Activated CD8-positive, alpha-beta memory T cell treated with anti-CD3 and anti-CD28 coated beads, Interleukin-2, amount 50 U/mL, for 1 hour (primary cell): ENCODE data around the gene PCGF6.
"Not testable (repeated sequence)": the region's sequence is repeated elsewhere in the genome, so short reads cannot be mapped to it uniquely, and the experiment has no call there.

ENCODE experiments used
- DNase-seq: peaks from one replicate; pipeline ENCODE4 v3.0.0-alpha.2; 2020; ENCODE audit errors: extremely low read depth

Gene PCGF6

DNA sequence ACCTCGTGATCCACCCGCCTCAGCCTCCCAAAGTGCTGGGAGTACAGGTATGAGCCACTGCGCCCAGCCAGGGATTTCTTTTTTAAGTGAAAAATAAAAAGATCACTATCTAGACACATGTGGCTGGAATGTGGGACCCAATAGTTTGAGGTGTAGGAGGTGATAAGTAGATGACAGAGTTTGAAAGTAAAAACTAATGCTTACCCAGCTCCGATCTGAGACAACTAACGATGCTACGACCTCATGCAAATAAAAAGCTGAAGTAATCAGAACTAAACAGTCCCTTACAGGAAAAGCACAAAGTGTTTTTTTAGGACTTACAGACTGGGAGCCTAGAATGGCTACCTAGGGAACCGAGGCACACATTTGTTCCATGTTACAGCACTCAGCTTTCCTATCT is 23.0 kb downstream of the PCGF6 start:
- DNase-seq, result no peak

DNA sequence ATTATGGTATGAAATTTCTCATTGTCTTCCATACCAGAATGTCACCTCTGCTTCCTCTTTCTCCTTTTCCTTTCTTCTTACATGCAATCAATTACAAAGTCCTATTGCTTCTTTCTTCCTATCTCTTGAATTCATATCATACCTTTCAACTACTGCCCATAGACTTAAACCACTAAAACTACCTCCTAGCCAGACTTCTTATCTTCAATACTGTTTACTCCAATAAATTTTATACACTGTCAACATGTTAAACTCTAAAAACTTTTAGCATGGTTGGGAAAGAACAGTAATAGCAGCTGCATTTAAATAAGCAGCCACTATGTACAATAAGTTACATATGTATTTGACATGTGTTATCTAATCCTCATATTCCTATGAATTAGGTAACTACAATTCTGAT is 34.9 kb downstream of the PCGF6 start:
- DNase-seq, result no peak

GRCh38 chr10:103310197-103310596 is 40.7 kb downstream of the PCGF6 start:
- DNase-seq, result no peak

DNA sequence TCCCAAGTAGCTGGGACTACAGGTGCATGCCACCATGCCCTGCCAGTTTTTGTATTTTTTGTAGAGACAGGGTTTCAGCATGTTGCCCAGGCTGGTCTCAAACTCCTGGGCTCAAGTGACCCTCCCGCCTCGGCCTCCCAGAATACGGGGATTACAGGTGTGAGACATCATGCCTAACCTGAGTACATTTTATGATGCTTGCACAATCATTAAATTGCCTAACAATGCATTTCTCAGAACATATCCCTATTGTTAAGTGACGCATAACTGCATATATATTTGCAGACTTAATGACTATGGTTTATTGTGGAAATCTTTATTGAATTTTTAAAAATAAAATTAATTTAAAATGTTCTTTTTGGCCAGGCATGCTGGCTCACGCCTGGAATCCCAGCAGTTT is 43.3 kb downstream of the PCGF6 start:
- no peak for DNase-seq

DNA sequence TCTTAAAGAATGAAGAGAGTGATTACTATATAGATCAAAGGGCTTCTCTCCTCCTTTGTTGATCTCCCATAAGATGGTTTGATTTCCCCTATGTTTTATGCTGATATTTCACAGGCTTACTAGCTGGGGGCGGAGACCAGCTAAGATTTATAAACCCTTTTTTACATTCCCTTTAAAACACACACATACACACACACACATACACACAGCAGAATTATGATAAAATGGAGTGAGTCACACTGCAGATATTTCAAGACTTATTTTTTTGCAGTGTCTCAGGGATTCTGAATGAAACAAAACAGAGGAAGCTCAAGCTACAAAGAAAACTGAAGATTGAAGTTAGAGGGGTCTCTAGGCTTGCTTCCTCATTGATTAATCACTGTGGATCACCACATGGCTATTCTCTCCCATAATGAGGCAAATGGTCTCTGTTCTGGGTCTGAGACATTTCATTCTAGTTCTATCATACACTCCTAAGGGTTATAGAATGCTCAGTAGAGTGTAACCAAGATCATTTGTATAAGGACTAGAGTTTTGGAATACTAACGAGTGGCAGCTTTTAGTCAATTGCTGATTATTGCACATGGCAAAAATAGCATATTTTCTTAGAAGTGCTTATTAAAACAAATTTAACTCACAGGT is 55.4 kb downstream of the PCGF6 start:
- DNase-seq, result no peak

DNA sequence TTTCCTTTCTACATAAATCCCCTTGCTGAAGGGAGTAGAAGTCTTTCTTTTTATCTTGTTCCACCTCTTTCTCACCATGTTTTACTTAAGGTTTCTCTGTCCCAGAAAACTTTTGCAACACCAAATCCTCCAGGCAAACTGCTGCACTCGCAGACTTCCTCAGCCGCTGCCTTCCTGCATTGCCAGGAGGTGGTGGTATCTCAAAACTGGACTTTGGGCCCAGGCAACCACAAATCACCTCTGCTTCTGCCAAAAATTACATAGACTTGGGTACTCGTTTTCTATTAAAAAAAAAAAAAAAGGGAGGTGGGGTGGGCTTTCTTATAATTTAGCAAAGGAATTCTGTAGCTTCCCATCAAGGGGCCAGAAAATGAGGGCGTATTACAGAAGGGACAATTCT is 59.4 kb downstream of the PCGF6 start:
- no peak for DNase-seq

GRCh38 chr10:103287992-103288391 is 62.9 kb downstream of the PCGF6 start:
- no peak for DNase-seq

GRCh38 chr10:103284170-103284569 is 66.8 kb downstream of the PCGF6 start:
- no peak for DNase-seq

- DNase-seq, result no peak
Measured at GRCh38 chr10:103282961-103283360, 68.0 kb downstream of the PCGF6 start.

DNA sequence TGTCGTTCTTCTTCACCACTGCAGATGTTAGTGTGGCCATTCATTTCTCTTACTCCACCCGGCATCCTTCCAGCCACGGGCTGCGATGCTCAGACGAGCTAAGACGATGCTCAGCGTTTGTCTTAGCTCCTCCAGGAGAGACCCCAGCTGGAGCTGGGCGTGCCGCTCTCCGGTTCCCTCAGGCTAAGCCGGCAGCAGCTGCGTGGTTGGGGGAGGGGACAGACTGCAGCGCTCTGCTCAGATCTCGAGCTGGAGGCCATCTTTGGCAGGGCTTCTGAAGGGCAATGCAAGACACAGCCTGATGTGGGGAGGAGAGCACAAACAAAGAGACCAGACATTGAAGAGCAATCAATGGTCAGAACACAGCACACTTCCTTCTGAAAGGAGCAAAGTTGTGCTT is 69.2 kb downstream of the PCGF6 start:
- DNase-seq, result no peak

DNA sequence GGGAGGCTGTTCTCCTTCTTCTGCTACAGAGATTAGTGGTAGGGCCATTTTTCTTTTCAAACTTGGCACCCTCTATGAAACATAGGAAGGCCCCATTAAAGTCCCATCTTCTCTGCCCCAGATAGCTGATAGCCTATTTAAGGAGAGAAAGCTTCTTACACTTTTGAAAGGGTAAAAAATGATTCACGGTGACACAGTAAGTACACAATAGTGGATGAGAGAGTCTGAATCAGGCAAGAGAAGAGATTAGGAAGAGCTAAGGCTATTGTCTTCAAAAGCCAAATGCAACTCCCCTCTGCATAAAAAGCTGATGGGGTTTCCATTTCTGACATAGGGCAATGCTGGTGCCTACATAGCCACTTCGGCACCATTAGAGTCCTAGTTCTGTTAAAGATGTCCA is 70.4 kb downstream of the PCGF6 start:
- no peak for DNase-seq

GRCh38 chr10:103280031-103280430 is 70.9 kb downstream of the PCGF6 start:
- no peak for DNase-seq

DNA sequence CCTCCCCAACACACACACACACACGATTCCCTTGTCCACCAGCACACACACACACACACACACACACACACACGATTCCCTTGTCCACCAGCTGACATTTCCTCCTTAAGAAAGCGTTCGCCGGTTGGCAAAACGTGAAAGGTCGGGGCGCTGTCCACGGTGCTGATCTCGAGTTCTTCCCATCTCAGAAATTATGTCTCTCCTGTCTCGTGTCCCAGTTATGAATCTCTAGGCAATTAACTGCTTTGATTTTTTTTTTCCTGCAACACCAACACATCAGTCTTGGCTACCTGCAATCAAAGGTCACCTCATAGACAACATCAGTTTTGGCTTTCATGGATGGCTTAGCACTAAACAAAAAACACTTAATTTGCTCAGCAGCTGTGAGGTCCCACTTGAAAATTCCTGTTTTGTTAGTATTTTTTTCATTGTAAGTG is 72.1 kb downstream of the PCGF6 start:
- DNase-seq, result no peak

GRCh38 chr10:103278537-103278823 is 72.5 kb downstream of the PCGF6 start:
- DNase-seq, result no peak

- no peak for DNase-seq
Measured at GRCh38 chr10:103277713-103278536, 73.0 kb downstream of the PCGF6 start.

- no peak for DNase-seq
Measured at GRCh38 chr10:103276896-103277712, 73.8 kb downstream of the PCGF6 start, which contains the start of gene INA. INA (plus strand) TSS chr10:103277138; CDS start chr10:103277212, 74 bp downstream.

DNA sequence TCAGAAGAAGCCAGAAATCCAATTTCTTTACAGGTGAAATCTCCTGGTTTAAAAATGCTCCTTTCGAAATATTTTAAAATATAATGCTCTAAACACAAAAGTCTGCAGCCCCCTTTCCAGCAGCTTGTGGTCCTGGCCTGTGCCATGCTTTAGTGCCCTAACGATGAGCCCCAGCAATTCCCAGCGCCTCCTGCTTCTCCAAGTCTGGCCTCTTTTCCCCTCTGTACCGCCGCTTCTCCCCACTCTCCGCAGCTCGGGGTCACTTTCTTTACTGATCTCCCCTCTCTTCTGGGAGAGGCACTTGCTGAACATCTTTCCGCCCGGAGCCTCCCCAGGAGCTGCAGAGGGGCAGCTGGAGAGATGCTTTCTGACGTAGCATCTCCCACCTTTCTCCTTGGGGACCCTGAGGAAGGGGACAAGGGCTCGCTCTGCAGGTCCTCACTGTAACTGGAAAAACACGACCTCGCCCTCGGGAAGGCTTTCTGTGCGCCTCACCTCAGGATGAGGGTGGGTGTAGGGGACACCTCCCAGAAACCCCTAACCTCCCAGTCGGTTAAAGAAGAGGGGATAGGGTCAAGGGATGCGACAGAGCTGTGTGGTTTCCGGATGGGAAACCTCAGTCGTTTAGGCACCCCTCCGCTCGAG is 74.6 kb downstream of the PCGF6 start:
- DNase-seq, result no peak

DNA sequence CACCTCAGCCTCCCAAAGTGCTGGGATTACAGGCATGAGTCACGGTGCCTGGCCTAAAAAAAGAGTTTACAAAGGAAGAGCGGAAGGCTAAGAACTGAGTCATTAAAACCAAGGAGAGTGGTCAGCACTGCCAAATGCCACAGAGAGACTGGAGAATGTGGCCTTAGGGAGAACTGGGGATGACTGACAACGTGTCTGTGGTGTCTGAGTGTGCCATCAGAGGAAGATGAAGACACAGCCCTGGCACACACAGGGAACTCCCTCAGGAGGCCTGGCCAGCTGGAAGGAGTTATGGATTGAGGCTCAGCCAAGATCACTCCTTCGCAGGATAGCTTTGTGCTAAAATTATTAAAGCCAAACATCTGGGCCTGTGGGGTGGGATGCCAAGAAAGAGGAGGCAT is 77.9 kb downstream of the PCGF6 start:
- DNase-seq, result no peak

DNA sequence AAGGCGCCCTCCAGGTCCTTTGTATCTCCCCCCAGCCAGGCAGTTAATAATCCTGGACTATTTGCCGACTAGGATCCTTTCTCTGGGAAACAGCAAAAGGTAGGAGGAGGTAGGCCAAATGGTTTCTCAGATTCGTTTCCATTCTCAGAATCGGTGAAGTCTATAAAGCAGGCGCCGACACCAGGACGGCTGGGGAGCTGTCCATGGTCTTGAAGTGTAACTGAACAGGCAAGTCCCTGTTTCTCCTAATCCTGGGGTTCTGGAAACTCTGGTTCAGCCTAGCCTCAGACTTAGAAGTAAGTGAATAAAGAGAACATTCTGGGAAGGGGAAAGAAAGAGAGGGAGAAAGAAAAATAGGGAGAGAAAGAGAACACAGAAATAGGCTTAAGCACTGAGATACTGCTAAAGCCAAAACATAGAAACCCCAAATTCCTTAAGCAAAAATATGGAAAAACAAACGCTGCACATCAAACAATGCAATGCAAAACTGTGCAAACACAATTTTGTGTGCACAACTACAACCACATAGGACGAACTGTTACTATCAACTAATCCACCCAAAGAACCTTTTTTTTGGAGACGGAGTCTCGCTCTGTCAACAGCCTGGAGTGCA is 85.1 kb downstream of the PCGF6 start:
- no peak for DNase-seq

- no peak for DNase-seq
Measured at GRCh38 chr10:103262229-103262628, 88.7 kb downstream of the PCGF6 start.

DNA sequence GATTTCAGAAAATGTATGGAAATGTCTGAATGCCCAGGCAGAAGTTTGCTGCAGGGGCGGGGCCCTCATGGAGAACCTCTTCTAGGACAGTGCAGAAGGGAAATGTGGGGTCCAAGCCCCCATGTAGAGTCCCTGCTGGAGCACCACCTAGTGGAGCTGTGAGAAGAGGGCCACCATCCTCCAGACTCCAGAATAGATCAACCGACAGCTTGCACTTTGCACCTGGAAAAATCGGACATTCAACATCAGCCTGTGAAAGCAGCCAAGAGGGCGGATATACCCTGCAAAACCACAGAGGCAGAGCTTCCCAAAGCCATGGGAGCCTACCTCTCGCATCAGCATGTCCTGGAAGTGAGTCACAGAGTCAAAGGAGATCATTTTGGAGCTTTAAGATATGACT is 91.0 kb downstream of the PCGF6 start:
- no peak for DNase-seq

DNA sequence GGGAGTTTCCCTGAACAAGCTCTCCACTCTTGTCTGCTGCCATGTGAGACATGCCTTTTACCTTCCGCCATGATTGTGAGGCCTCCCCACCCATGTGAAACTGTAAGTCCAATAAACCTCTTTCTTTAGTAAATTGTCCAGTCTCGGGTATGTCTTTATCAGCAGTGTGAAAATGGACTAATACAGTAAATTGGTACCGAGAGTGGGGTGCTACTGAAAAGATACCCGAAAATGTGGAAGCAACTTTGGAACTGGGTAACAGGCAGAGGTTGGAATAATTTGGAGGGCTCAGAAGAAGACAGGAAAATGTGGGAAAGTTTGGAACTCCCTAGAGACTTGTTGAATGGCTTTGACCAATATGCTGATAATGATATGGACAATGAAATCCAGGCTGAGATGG is 92.0 kb downstream of the PCGF6 start:
- not testable (repeated sequence) for DNase-seq
